Measurements from ENCODE around the gene METTL6. TPM values are rescaled to one million over a fixed set of nuclear protein-coding genes. Genes with fewer than 3 reads are reported as not detected.

Gene METTL6
- polyA plus RNA-seq, 1 of the 3 experiments (the other 2 are of a cell fraction): 22.7 TPM

DNA sequence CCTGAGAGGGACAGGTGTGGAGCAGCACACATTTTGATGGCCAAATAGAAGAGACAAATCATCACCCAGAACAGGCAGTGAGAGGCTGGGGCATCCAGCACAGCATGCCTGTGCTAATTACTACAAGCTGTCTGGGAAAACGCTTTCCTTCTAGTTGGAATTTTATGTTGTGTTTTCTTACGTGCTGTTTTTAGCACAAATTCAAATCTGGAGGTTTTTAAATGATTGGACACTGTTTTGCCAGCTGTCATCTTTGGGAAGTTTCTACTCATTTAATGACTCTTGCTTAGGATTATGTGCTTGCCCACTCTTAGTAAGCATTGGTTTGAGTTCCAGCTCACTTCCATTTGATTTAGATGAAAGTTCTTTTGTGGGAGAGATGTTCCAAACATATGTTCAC is 43.5 kb upstream of the METTL6 start:
- Histone ChIP-seq H3K9me3 (no peaks in the 10 kb centered on the region), H3K27me3 (ENCODE audit: insufficient read depth) (no peaks in the 10 kb centered on the region), H2AFZ (ENCODE audit: low read depth) (no peak overlapping the region), H3K79me2 (ENCODE audit: insufficient read depth) (no peaks in the 10 kb centered on the region), H4K20me1 (ENCODE audit: insufficient read depth) (no peaks in the 10 kb centered on the region), H3K36me3 (replicated peaks in 1 of 2; ENCODE audit: control insufficient read depth in 1 of 2, insufficient read depth in 2 of 2, low read length in 1 of 2) (no peaks in the 10 kb centered on the region), H3K4me3 (ENCODE audit: low read depth in 2 of 2, low read length in 1 of 2) (no peak overlapping the region), H3K4me2 (no peak overlapping the region), H3F3A (replicated peaks; ENCODE audit: insufficient read depth) (no peaks in the 10 kb centered on the region), H3K27ac (ENCODE audit: low read depth in 2 of 2, low read length in 1 of 2) (no peak overlapping the region), H3K9me2 (no peaks in the 10 kb centered on the region), H3K9ac (no peak overlapping the region), H3K4me1 (ENCODE audit: control insufficient read depth in 1 of 2, insufficient read depth in 2 of 2, low read depth in 1 of 2, low read length in 1 of 2) (peaks cover 0 to 6% of the 10 kb centered on the region in 2 experiments; a peak in 1 of 4 replicates)
- POLR2A ChIA-PET: no interaction called here
- TF ChIP-seq RXRA (IDR thresholded peaks at IDR 0.05; ENCODE audit: borderline replicate concordance, low read depth) (no peak), GATA2 (CRISPR knock-in tag; IDR thresholded peaks at IDR 0.05) (no peak), ZBTB33 (IDR thresholded peaks at IDR 0.05; ENCODE audit: borderline replicate concordance, low read depth) (no peak), FOSL2 (IDR thresholded peaks at IDR 0.05; ENCODE audit: borderline replicate concordance, low read depth) (no peak), ELF1 (IDR thresholded peaks at IDR 0.05) (no peak), FOXM1 (IDR thresholded peaks at IDR 0.05; ENCODE audit: low read depth) (no peak), YY1 (IDR thresholded peaks at IDR 0.05; ENCODE audit: low read depth) (no peak), GABPA (IDR thresholded peaks at IDR 0.05; ENCODE audit: low read depth) (no peak)
- TF ChIP-seq, protein P1, sequence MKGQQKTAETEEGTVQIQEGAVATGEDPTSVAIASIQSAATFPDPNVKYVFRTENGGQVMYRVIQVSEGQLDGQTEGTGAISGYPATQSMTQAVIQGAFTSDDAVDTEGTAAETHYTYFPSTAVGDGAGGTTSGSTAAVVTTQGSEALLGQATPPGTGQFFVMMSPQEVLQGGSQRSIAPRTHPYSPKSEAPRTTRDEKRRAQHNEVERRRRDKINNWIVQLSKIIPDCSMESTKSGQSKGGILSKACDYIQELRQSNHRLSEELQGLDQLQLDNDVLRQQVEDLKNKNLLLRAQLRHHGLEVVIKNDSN (IDR thresholded peaks at IDR 0.05; ENCODE audit: borderline replicate concordance, low read depth): no peak
- CTCF ChIA-PET: no interaction called here
- no peak for DNase-seq
- 78% methylated on average over 2 of the region's 2 CpGs for WGBS (ENCODE audit: low lambda C conversion rate)

- H3K36me3 ChIP-seq (replicated peaks in 1 of 2; ENCODE audit: control insufficient read depth in 1 of 2, insufficient read depth in 2 of 2, low read length in 1 of 2): no peaks in the 10 kb centered on the region
- 84% methylated on average over 6 of the region's 6 CpGs for WGBS (ENCODE audit: low lambda C conversion rate)
- H3K27ac ChIP-seq (ENCODE audit: low read depth in 2 of 2, low read length in 1 of 2): no peak overlapping the region; a peak in 1 of 4 replicates
- no peaks in the 10 kb centered on the region for H3K9me2 ChIP-seq
- CTCF ChIA-PET: interaction anchor here (1.0 kb wide), 1 partner anchor 202 kb away, joined by 4 read pairs; no protein-coding TSS in a partner anchor
- H3K79me2 ChIP-seq (ENCODE audit: insufficient read depth): no peaks in the 10 kb centered on the region
- no peak overlapping the region for H3K4me3 ChIP-seq (ENCODE audit: low read depth in 2 of 2, low read length in 1 of 2)
- peaks cover 0 to 6% of the 10 kb centered on the region in 2 experiments; a peak in 1 of 4 replicates for H3K4me1 ChIP-seq (ENCODE audit: control insufficient read depth in 1 of 2, insufficient read depth in 2 of 2, low read depth in 1 of 2, low read length in 1 of 2)
- H3K4me2 ChIP-seq: no peak overlapping the region
- POLR2A ChIA-PET: no interaction called here
- H3K9me3 ChIP-seq: no peaks in the 10 kb centered on the region
- no peak overlapping the region for H3K9ac ChIP-seq
- no peaks in the 10 kb centered on the region for H3K27me3 ChIP-seq (ENCODE audit: insufficient read depth)
- no peak for DNase-seq
- H3F3A ChIP-seq (replicated peaks; ENCODE audit: insufficient read depth): no peaks in the 10 kb centered on the region
- H4K20me1 ChIP-seq (ENCODE audit: insufficient read depth): no peaks in the 10 kb centered on the region
- H2AFZ ChIP-seq (ENCODE audit: low read depth): no peak overlapping the region
- no peak for TF ChIP-seq POLR2AphosphoS5 (IDR thresholded peaks at IDR 0.05; ENCODE audit: low read depth, low read length)
- TF ChIP-seq ELF1 (IDR thresholded peaks at IDR 0.05): no peak
- no peak for TF ChIP-seq REST (IDR thresholded peaks at IDR 0.05; ENCODE audit: low read depth, low read length)
- TF ChIP-seq NRF1 (IDR thresholded peaks at IDR 0.05; ENCODE audit: low read depth, low read length): no peak
- TF ChIP-seq, protein P1 (IDR thresholded peaks at IDR 0.05; ENCODE audit: borderline replicate concordance, low read depth): no peak
- TF ChIP-seq FOSL2 (IDR thresholded peaks at IDR 0.05; ENCODE audit: borderline replicate concordance, low read depth): no peak
- no peak for TF ChIP-seq PBX3 (IDR thresholded peaks at IDR 0.05)
- TF ChIP-seq IRF3 (IDR thresholded peaks at IDR 0.05; ENCODE audit: low read depth, low read length): no peak
- TF ChIP-seq RAD21 (IDR thresholded peaks at IDR 0.05; ENCODE audit: low read length): no peak
- TF ChIP-seq FOXM1 (IDR thresholded peaks at IDR 0.05; ENCODE audit: low read depth): no peak
- TF ChIP-seq USF2 (IDR thresholded peaks at IDR 0.05; ENCODE audit: borderline replicate concordance, low read depth, low read length): no peak
- TF ChIP-seq RCOR1 (IDR thresholded peaks at IDR 0.05; ENCODE audit: low read length): no peak
- no peak for TF ChIP-seq YY1 (IDR thresholded peaks at IDR 0.05; ENCODE audit: low read depth)
Observed at GRCh38 chr3:15470261-15470660, 42.9 kb upstream of the METTL6 start.

All from SK-N-SH (cell line).